Neural cell (in vitro differentiated cells): ENCODE measurements around the gene COL27A1.

ENCODE experiments used
- CTCF ChIP-seq: fragments of 450-650 bp; IDR thresholded peaks from 2 replicates; pipeline ENCODE4 v1.5.1; 2014; ENCODE audit warnings: antibody characterized with exemption, mild to moderate bottlenecking, moderate library complexity; ENCODE audit not compliant: poor library complexity, severe bottlenecking
- EP300 ChIP-seq: fragments of 450-650 bp; conservative IDR thresholded peaks from 2 replicates; pipeline ENCODE4 v1.6.1; 2014; ENCODE audit warnings: antibody characterized with exemption, mild to moderate bottlenecking, moderate library complexity; ENCODE audit not compliant: poor library complexity, severe bottlenecking
- EZH2 ChIP-seq: fragments of 200-600, 300-800 bp; shearing (Covaris generic), sonication (generic); IDR thresholded peaks from 2 replicates; pipeline ENCODE4 v1.6.1; 2014; ENCODE audit warnings: antibody characterized with exemption, low read length, borderline replicate concordance, mild to moderate bottlenecking; ENCODE audit not compliant: insufficient read depth, poor library complexity, severe bottlenecking
- POLR2AphosphoS5 ChIP-seq: IDR thresholded peaks from 2 replicates; pipeline ENCODE4 v1.6.1; 2012
- RAD21 ChIP-seq: fragments of 450-650 bp; conservative IDR thresholded peaks from 2 replicates; pipeline ENCODE4 v1.6.1; 2014; ENCODE audit warnings: antibody characterized with exemption, mild to moderate bottlenecking, moderate library complexity
- REST ChIP-seq: IDR thresholded peaks from 2 replicates; pipeline ENCODE4 v1.6.1; 2012; ENCODE audit warnings: borderline replicate concordance
- SMC3 ChIP-seq: fragments of 450-650 bp; conservative IDR thresholded peaks from 2 replicates; pipeline ENCODE4 v1.6.1; 2014; ENCODE audit warnings: antibody characterized with exemption, mild to moderate bottlenecking, moderate library complexity; ENCODE audit not compliant: poor library complexity
- TAF1 ChIP-seq: IDR thresholded peaks from 2 replicates; pipeline ENCODE4 v1.6.1; 2012; ENCODE audit warnings: low read depth

- TF ChIP-seq TAF1: no peak
- no peak for TF ChIP-seq CTCF
- no peak for TF ChIP-seq EZH2
- no peak for TF ChIP-seq SMC3
- no peak for TF ChIP-seq EP300
- TF ChIP-seq REST: no peak
- TF ChIP-seq POLR2AphosphoS5: no peak
- TF ChIP-seq RAD21: no peak
Observed at GRCh38 chr9:114287763-114288192, 132.4 kb downstream of the COL27A1 start.
